ENCODE measurements around the gene REEP1.

The REEP1 gene

GRCh38 chr2:86305195-86305914 is 32.1 kb downstream of the REEP1 start:
- no peak for DNase-seq

- DNase-seq, result no peak
Measured at GRCh38 chr2:86304416-86304815, 33.0 kb downstream of the REEP1 start.

- DNase-seq, result no peak
Measured at GRCh38 chr2:86302320-86302719, 35.1 kb downstream of the REEP1 start.

- no peak for DNase-seq
Measured at GRCh38 chr2:86301711-86302202, 35.7 kb downstream of the REEP1 start.

GRCh38 chr2:86301009-86301408 is 36.4 kb downstream of the REEP1 start:
- DNase-seq, result no peak

GRCh38 chr2:86300496-86300895 is 36.9 kb downstream of the REEP1 start:
- no peak for DNase-seq

GRCh38 chr2:86298411-86299390 is 38.7 kb downstream of the REEP1 start:
- no peak for DNase-seq

GRCh38 chr2:86297382-86298147 is 39.9 kb downstream of the REEP1 start:
- no peak for DNase-seq

GRCh38 chr2:86296947-86297346 is 40.5 kb downstream of the REEP1 start:
- DNase-seq, result no peak

GRCh38 chr2:86295066-86295465 is 42.4 kb downstream of the REEP1 start:
- DNase-seq, result no peak

- no peak for DNase-seq
Measured at GRCh38 chr2:86293612-86294011, 43.8 kb downstream of the REEP1 start.

GRCh38 chr2:86292571-86293515 is 44.6 kb downstream of the REEP1 start:
- DNase-seq, result no peak

GRCh38 chr2:86291328-86291662 is 46.1 kb downstream of the REEP1 start:
- no peak for DNase-seq

GRCh38 chr2:86290596-86291327 is 46.7 kb downstream of the REEP1 start:
- no peak for DNase-seq

GRCh38 chr2:86286516-86286915 is 50.9 kb downstream of the REEP1 start:
- DNase-seq, result no peak

GRCh38 chr2:86285981-86286380 is 51.4 kb downstream of the REEP1 start:
- no peak for DNase-seq

- DNase-seq, result no peak
Measured at GRCh38 chr2:86285571-86285970, 51.9 kb downstream of the REEP1 start.

GRCh38 chr2:86284987-86285386 is 52.4 kb downstream of the REEP1 start:
- DNase-seq, result no peak

GRCh38 chr2:86284401-86284841 is 53.0 kb downstream of the REEP1 start:
- DNase-seq, result no peak

GRCh38 chr2:86283411-86284030 is 53.9 kb downstream of the REEP1 start:
- no peak for DNase-seq
